ENCODE data around the gene ENDOV.

Gene ENDOV

GRCh38 chr17:80423536-80424225 lies 8.7 kb downstream of the ENDOV start:
- H3K9ac ChIP-seq (ENCODE audit: low read length) = no peak overlapping the region
- WGBS (ENCODE audit: extremely low coverage, insufficient coverage, insufficient read length) = no CpG with 5 or more reads among the region's 13 CpGs
- H3K79me1 ChIP-seq (ENCODE audit: low read length) = no peaks in the 10 kb centered on the region
- H3K4me1 ChIP-seq (ENCODE audit: control insufficient read depth in 1 of 2, insufficient read depth in 2 of 2, low read length in 2 of 2) = peaks cover 2 to 3% of the 10 kb centered on the region in 2 experiments
- H2AK5ac ChIP-seq (ENCODE audit: low read length) = no peak overlapping the region
- no peak overlapping the region for H4K8ac ChIP-seq (ENCODE audit: low read depth, low read length)
- H3K4me2 ChIP-seq (ENCODE audit: low read length) = no peak overlapping the region
- no peak overlapping the region for H3K18ac ChIP-seq (ENCODE audit: low read length)
- H3K4ac ChIP-seq (ENCODE audit: low read depth, low read length) = no peak overlapping the region
- H3K4me3 ChIP-seq (ENCODE audit: low read depth, low read length) = no peak overlapping the region
- H2AFZ ChIP-seq (ENCODE audit: insufficient read depth, low read length, poor library complexity) = no peak overlapping the region
- H2BK12ac ChIP-seq (ENCODE audit: low read length) = no peak overlapping the region
- H4K91ac ChIP-seq (ENCODE audit: low read depth, low read length) = no peak overlapping the region
- no peak overlapping the region for H2BK120ac ChIP-seq (ENCODE audit: insufficient read depth, low read length, poor library complexity)
- peaks cover 5 to 7% of the 10 kb centered on the region in 2 experiments for H3K36me3 ChIP-seq (ENCODE audit: control insufficient read depth in 1 of 2, insufficient read depth in 2 of 2, low read length in 2 of 2)
- DNase-seq = no peak
- H4K12ac ChIP-seq (ENCODE audit: low read depth, low read length) = no peak overlapping the region
- no peaks in the 10 kb centered on the region for H3K27me3 ChIP-seq (ENCODE audit: insufficient read depth, low read length)
- H3K23ac ChIP-seq (ENCODE audit: low read length) = no peak overlapping the region
- H2BK5ac ChIP-seq (ENCODE audit: low read depth, low read length, poor library complexity) = no peak overlapping the region
- H3K27ac ChIP-seq (ENCODE audit: low read depth, low read length) = no peak overlapping the region
- no peaks in the 10 kb centered on the region for H3K79me2 ChIP-seq (ENCODE audit: control insufficient read depth, insufficient read depth, low read length, poor library complexity)
- no peak overlapping the region for H3K14ac ChIP-seq (ENCODE audit: low read length)
- no peaks in the 10 kb centered on the region for H3K9me3 ChIP-seq (ENCODE audit: insufficient read depth, low read depth, low read length)

GRCh38 chr17:80424261-80424660 lies 9.3 kb downstream of the ENDOV start:
- WGBS (ENCODE audit: extremely low coverage, insufficient coverage, insufficient read length) = no CpG with 5 or more reads among the region's 8 CpGs
- Histone ChIP-seq H3K9me3 (ENCODE audit: insufficient read depth, low read depth, low read length) (no peaks in the 10 kb centered on the region), H3K4ac (ENCODE audit: low read depth, low read length) (no peak overlapping the region), H2BK5ac (ENCODE audit: low read depth, low read length, poor library complexity) (no peak overlapping the region), H3K23ac (ENCODE audit: low read length) (no peak overlapping the region), H3K4me3 (ENCODE audit: low read depth, low read length) (no peak overlapping the region), H3K79me2 (ENCODE audit: control insufficient read depth, insufficient read depth, low read length, poor library complexity) (no peaks in the 10 kb centered on the region), H3K9ac (ENCODE audit: low read length) (no peak overlapping the region), H3K4me2 (ENCODE audit: low read length) (no peak overlapping the region), H2BK120ac (ENCODE audit: insufficient read depth, low read length, poor library complexity) (no peak overlapping the region), H3K79me1 (ENCODE audit: low read length) (no peaks in the 10 kb centered on the region), H3K36me3 (ENCODE audit: control insufficient read depth in 1 of 2, insufficient read depth in 2 of 2, low read length in 2 of 2) (peaks cover 4 to 11% of the 10 kb centered on the region in 2 experiments), H2AK5ac (ENCODE audit: low read length) (no peak overlapping the region), H3K14ac (ENCODE audit: low read length) (no peak overlapping the region), H3K27me3 (ENCODE audit: insufficient read depth, low read length) (no peaks in the 10 kb centered on the region), H2AFZ (ENCODE audit: insufficient read depth, low read length, poor library complexity) (no peak overlapping the region), H4K91ac (ENCODE audit: low read depth, low read length) (no peak overlapping the region), H3K4me1 (ENCODE audit: control insufficient read depth in 1 of 2, insufficient read depth in 2 of 2, low read length in 2 of 2) (peaks cover 2 to 3% of the 10 kb centered on the region in 2 experiments), H4K8ac (ENCODE audit: low read depth, low read length) (no peak overlapping the region), H2BK12ac (ENCODE audit: low read length) (no peak overlapping the region), H3K18ac (ENCODE audit: low read length) (no peak overlapping the region), H4K12ac (ENCODE audit: low read depth, low read length) (no peak overlapping the region), H3K27ac (ENCODE audit: low read depth, low read length) (no peak overlapping the region)
- DNase-seq = no peak

GRCh38 chr17:80424878-80425765 lies 10.2 kb downstream of the ENDOV start:
- no peaks in the 10 kb centered on the region for H3K9me3 ChIP-seq (ENCODE audit: insufficient read depth, low read depth, low read length)
- no peak for DNase-seq
- H3K23ac ChIP-seq (ENCODE audit: low read length) = no peak overlapping the region
- no peak overlapping the region for H4K8ac ChIP-seq (ENCODE audit: low read depth, low read length)
- whole genome bisulfite sequencing (ENCODE audit: extremely low coverage, insufficient coverage, insufficient read length) = no CpG with 5 or more reads among the region's 27 CpGs
- no peak overlapping the region for H4K91ac ChIP-seq (ENCODE audit: low read depth, low read length)
- no peaks in the 10 kb centered on the region for H3K79me2 ChIP-seq (ENCODE audit: control insufficient read depth, insufficient read depth, low read length, poor library complexity)
- H2AFZ ChIP-seq (ENCODE audit: insufficient read depth, low read length, poor library complexity) = no peak overlapping the region
- no peak overlapping the region for H4K12ac ChIP-seq (ENCODE audit: low read depth, low read length)
- H3K79me1 ChIP-seq (ENCODE audit: low read length) = no peaks in the 10 kb centered on the region
- no peak overlapping the region for H2BK12ac ChIP-seq (ENCODE audit: low read length)
- no peak overlapping the region for H3K14ac ChIP-seq (ENCODE audit: low read length)
- H2BK5ac ChIP-seq (ENCODE audit: low read depth, low read length, poor library complexity) = no peak overlapping the region
- no peak overlapping the region for H3K4me2 ChIP-seq (ENCODE audit: low read length)
- H3K27me3 ChIP-seq (ENCODE audit: insufficient read depth, low read length) = no peaks in the 10 kb centered on the region
- H3K9ac ChIP-seq (ENCODE audit: low read length) = no peak overlapping the region
- peaks cover 2 to 3% of the 10 kb centered on the region in 2 experiments for H3K4me1 ChIP-seq (ENCODE audit: control insufficient read depth in 1 of 2, insufficient read depth in 2 of 2, low read length in 2 of 2)
- H3K27ac ChIP-seq (ENCODE audit: low read depth, low read length) = no peak overlapping the region
- H2BK120ac ChIP-seq (ENCODE audit: insufficient read depth, low read length, poor library complexity) = no peak overlapping the region
- H3K36me3 ChIP-seq (ENCODE audit: control insufficient read depth in 1 of 2, insufficient read depth in 2 of 2, low read length in 2 of 2) = peaks cover 0 to 4% of the 10 kb centered on the region in 2 experiments
- H2AK5ac ChIP-seq (ENCODE audit: low read length) = no peak overlapping the region
- no peak overlapping the region for H3K18ac ChIP-seq (ENCODE audit: low read length)
- H3K4me3 ChIP-seq (ENCODE audit: low read depth, low read length) = no peak overlapping the region
- H3K4ac ChIP-seq (ENCODE audit: low read depth, low read length) = no peak overlapping the region

- WGBS (ENCODE audit: extremely low coverage, insufficient coverage, insufficient read length) = no CpG with 5 or more reads among the region's 9 CpGs
- no peak overlapping the region for H3K4me2 ChIP-seq (ENCODE audit: low read length)
- H2AK5ac ChIP-seq (ENCODE audit: low read length) = no peak overlapping the region
- H3K14ac ChIP-seq (ENCODE audit: low read length) = no peak overlapping the region
- H4K8ac ChIP-seq (ENCODE audit: low read depth, low read length) = no peak overlapping the region
- H3K4me3 ChIP-seq (ENCODE audit: low read depth, low read length) = no peak overlapping the region
- H3K79me2 ChIP-seq (ENCODE audit: control insufficient read depth, insufficient read depth, low read length, poor library complexity) = no peaks in the 10 kb centered on the region
- no peak overlapping the region for H3K4ac ChIP-seq (ENCODE audit: low read depth, low read length)
- no peak overlapping the region for H2AFZ ChIP-seq (ENCODE audit: insufficient read depth, low read length, poor library complexity)
- no peak overlapping the region for H3K23ac ChIP-seq (ENCODE audit: low read length)
- H3K27ac ChIP-seq (ENCODE audit: low read depth, low read length) = no peak overlapping the region
- H2BK12ac ChIP-seq (ENCODE audit: low read length) = no peak overlapping the region
- no peaks in the 10 kb centered on the region for H3K27me3 ChIP-seq (ENCODE audit: insufficient read depth, low read length)
- no peak overlapping the region for H3K18ac ChIP-seq (ENCODE audit: low read length)
- H3K36me3 ChIP-seq (ENCODE audit: control insufficient read depth in 1 of 2, insufficient read depth in 2 of 2, low read length in 2 of 2) = peaks cover 0 to 4% of the 10 kb centered on the region in 2 experiments
- H3K9me3 ChIP-seq (ENCODE audit: insufficient read depth, low read depth, low read length) = no peaks in the 10 kb centered on the region
- no peak overlapping the region for H3K9ac ChIP-seq (ENCODE audit: low read length)
- no peak overlapping the region for H4K12ac ChIP-seq (ENCODE audit: low read depth, low read length)
- no peak overlapping the region for H4K91ac ChIP-seq (ENCODE audit: low read depth, low read length)
- no peaks in the 10 kb centered on the region for H3K79me1 ChIP-seq (ENCODE audit: low read length)
- no peak overlapping the region for H2BK5ac ChIP-seq (ENCODE audit: low read depth, low read length, poor library complexity)
- DNase-seq = no peak
- no peak overlapping the region for H2BK120ac ChIP-seq (ENCODE audit: insufficient read depth, low read length, poor library complexity)
- peaks cover 2 to 3% of the 10 kb centered on the region in 2 experiments for H3K4me1 ChIP-seq (ENCODE audit: control insufficient read depth in 1 of 2, insufficient read depth in 2 of 2, low read length in 2 of 2)
Observed at GRCh38 chr17:80425835-80426426, 11.0 kb downstream of the ENDOV start.

Measured in trophoblast cell (in vitro differentiated cells and primary cell).